Stimulated activated CD8-positive, alpha-beta memory T cell treated with anti-CD3 and anti-CD28 coated beads, Interleukin-4, amount 100 ng/mL, for 1 hour (primary cell): ENCODE data around the gene ANAPC7.
"Not testable (repeated sequence)": the region's sequence is repeated elsewhere in the genome, so short reads cannot be mapped to it uniquely, and the experiment has no call there.

Experiments used
- DNase-seq, 2 donors: peaks; one replicate each; pipeline ENCODE4 v3.0.0-alpha.2; 2020; ENCODE audit warnings: low read depth in 2 of 2, low spot score in 1 of 2

Gene ANAPC7

GRCh38 chr12:110349514-110350151, 53.9 kb downstream of the ANAPC7 start:
- DNase-seq: no peak

GRCh38 chr12:110349096-110349495, 54.4 kb downstream of the ANAPC7 start:
- DNase-seq: no peak

GRCh38 chr12:110348431-110349059, 55.0 kb downstream of the ANAPC7 start:
- no peak for DNase-seq

- DNase-seq: no peak
These were observed 55.7 kb downstream of the ANAPC7 start for GRCh38 chr12:110347767-110348166.

- DNase-seq: no peak
These were observed 57.5 kb downstream of the ANAPC7 start for GRCh38 chr12:110345963-110346362.

GRCh38 chr12:110345176-110345661, 58.3 kb downstream of the ANAPC7 start:
- DNase-seq: no peak

- no peak for DNase-seq
These were observed 58.9 kb downstream of the ANAPC7 start for GRCh38 chr12:110344657-110345056.

GRCh38 chr12:110343736-110344555, 59.6 kb downstream of the ANAPC7 start:
- no peak for DNase-seq

GRCh38 chr12:110343114-110343513, 60.4 kb downstream of the ANAPC7 start:
- DNase-seq: no peak

GRCh38 chr12:110342157-110342556, 61.4 kb downstream of the ANAPC7 start:
- DNase-seq: no peak

- DNase-seq: no peak
These were observed 62.8 kb downstream of the ANAPC7 start for GRCh38 chr12:110340706-110341105.

GRCh38 chr12:110340261-110340660, 63.2 kb downstream of the ANAPC7 start:
- not testable (repeated sequence) for DNase-seq

- no peak for DNase-seq
These were observed 64.1 kb downstream of the ANAPC7 start for GRCh38 chr12:110339184-110339952.

GRCh38 chr12:110338754-110339153, 64.8 kb downstream of the ANAPC7 start:
- no peak for DNase-seq

GRCh38 chr12:110337912-110338710, 65.4 kb downstream of the ANAPC7 start:
- DNase-seq: no peak

- no peak for DNase-seq
These were observed 67.9 kb downstream of the ANAPC7 start for GRCh38 chr12:110335481-110336045.

GRCh38 chr12:110333201-110333600, 70.3 kb downstream of the ANAPC7 start:
- DNase-seq: no peak

- no peak for DNase-seq
These were observed 73.0 kb downstream of the ANAPC7 start for GRCh38 chr12:110330544-110330943.

- no peak for DNase-seq
These were observed 73.4 kb downstream of the ANAPC7 start for GRCh38 chr12:110330124-110330523.

- DNase-seq: no peak
These were observed 73.8 kb downstream of the ANAPC7 start for GRCh38 chr12:110329710-110330109.
